GM19023 (cell line): Measurements from ENCODE around the gene ZSWIM3.
"Not testable (repeated sequence)": the region's sequence is repeated elsewhere in the genome, so short reads cannot be mapped to it uniquely, and the experiment has no call there.

Experiments used
- ATAC-seq: cut with Tn5 transposase; IDR thresholded peaks from one replicate; pipeline ENCODE4 v1.9.1; 2021; ENCODE audit warnings: mild to moderate bottlenecking, moderate library complexity; ENCODE audit not compliant: unreplicated experiment

The ZSWIM3 gene

DNA sequence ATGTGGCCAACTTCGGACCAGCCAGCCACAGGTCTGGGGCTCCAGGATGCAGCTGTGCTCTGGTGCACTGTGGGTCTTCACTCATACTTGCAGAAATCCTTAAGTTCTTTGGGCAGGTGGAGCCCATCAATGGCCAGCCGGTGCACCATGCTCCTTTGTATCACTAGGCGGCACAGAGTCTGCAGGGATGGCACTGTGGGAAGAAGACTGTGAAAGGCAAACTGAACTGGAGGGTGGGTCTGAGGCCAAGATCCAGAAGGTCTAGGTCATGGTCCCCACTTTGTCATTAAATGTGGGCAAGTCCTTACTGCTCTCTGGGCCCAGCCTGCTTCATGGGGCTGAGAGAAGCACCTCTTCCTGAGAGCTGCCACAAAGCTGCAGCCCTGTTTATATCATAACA lies 31.3 kb downstream of the ZSWIM3 start:
- ATAC-seq = no peak

DNA sequence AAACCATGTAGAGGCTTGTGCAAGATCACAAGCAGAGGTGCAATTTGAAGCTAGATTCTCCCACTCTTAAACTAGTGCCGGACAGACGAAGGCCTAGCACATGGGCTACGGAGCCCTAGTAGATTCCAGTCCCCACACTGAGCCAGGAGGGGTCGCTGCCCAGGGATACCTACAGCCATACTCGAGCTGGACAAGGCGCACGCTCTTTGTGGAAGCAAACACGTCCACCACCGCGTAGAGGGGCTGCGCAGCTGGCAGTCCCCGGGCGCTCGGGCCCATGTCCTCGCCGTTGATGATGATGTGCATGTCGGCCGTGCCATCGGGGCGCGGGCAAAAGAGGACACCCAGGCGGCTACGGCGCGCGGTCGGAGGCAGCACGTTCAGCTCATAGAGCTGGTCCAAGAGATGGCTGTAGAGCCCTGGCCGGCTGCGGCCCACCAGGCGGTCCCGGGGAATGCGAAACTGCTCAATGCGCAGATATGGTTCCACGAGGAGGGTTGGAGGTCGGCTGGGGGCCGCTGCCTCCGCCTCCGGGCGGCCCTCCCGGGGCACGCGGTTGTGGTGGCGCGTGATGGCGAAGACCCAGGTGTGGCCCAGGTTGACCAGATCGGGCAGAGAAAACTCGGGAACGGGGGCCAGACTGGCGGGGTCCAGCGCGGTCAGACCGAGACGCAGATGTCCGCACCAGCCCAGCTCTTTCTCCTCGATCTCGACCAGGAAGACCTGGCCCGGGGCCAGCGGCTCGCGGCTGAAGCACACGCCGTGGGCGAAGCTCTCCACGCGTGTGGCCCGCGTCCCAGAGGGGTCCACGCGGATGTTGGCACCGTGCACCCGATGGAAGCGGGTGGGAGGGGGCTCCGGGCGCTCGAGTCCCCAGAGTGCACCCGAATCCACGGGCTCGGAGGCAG lies 32.9 kb downstream of the ZSWIM3 start:
- peak; percentile 19 for ATAC-seq

DNA sequence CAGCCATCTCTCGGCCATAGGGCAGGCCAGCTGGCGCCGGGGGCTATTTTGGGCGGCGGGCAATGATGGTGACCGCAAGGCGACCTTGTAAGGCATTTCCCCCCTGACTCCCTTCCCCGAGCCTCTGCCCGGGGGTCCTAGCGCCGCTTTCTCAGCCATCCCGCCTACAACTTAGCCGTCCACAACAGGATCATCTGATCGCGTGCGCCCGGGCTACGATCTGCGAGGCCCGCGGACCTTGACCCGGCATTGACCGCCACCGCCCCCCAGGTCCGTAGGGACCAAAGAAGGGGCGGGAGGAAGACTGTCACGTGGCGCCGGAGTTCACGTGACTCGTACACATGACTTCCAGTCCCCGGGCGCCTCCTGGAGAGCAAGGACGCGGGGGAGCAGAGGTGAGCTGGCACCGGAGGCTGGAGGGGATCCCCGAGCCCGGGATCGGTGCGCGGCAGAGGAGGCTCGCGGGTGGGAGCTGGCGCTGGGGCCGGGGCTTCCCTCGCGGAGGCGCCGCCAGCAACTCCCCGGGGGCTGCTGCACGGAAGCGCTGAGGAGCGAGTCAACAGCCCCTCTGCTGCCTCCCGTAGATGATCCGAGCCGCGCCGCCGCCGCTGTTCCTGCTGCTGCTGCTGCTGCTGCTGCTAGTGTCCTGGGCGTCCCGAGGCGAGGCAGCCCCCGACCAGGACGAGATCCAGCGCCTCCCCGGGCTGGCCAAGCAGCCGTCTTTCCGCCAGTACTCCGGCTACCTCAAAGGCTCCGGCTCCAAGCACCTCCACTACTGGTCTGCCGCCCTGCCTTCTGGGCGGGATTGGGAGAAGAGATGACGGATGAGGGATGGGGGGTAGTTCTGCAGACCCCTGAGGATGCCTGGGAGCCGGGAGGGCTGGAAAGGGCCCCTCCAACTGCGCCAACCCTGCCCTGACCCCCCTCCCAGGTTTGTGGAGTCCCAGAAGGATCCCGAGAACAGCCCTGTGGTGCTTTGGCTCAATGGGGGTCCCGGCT lies 33.9 kb downstream of the ZSWIM3 start, which contains the start of the genes CTSA and NEURL2:
Gene CTSA, plus strand, starts transcription at position 351 of the 999 bp plus-strand sequence. Its CDS starts 234 bp downstream, at position 585.
Gene NEURL2, minus strand, starts transcription at position 224 of the 999 bp plus-strand sequence. Its CDS starts 217 bp downstream, at position 7.
- peak; percentile 76 for ATAC-seq

DNA sequence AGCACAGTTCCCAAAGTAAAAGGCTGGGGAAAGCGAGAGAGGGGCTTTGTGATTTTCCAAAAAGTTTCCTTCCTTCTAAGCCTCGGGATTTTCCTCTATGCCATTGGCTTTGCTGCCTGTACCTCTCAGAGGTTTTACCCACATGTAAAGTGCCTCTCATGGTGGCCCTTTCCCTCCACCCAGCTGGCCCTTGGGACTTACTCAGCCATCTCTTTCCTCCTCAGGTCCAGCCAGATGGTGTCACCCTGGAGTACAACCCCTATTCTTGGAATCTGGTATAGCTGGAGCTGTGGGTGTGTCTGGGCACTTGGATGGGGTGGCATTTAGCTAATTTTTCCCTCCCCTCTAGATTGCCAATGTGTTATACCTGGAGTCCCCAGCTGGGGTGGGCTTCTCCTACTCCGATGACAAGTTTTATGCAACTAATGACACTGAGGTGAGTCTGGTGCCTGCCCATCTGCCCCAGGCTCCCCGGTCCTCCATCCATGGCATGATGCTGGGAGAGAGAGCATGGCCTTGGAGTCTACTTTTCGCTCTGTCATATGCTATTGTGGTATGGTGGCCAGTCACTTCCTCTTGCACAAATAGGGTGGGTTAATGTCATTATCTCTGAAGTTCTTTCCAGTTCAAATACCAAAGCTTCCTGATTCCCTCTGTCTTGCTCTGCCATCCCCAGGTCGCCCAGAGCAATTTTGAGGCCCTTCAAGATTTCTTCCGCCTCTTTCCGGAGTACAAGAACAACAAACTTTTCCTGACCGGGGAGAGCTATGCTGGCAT lies 34.8 kb downstream of the ZSWIM3 start:
- ATAC-seq = no peak

DNA sequence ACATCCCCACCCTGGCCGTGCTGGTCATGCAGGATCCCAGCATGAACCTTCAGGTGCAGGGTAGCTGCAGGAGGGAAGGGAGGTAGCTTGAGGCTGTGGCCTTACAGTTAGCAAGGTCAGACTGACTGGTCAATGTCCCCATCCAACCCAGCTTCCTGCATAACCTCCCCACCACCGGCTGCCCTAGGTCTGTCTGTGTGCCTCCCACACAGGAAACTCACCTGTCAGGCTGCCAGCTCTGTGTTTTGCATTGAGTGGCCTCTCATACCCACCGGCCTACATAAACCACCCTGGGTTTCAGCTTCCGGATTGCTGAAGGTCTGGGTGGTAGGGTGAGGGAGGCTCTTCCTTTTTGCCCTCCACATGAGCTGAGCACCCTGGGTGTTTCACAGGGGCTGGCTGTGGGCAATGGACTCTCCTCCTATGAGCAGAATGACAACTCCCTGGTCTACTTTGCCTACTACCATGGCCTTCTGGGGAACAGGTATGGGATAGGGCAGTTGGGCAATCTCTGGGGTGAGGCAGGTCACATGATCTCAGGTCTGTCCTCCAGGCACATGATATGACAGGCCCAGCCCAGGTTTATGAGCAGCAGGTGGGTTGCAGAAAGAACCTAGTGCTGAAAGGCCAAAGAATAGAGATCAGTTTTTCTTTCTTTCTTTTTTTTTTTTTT lies 35.5 kb downstream of the ZSWIM3 start:
- ATAC-seq = no peak

DNA sequence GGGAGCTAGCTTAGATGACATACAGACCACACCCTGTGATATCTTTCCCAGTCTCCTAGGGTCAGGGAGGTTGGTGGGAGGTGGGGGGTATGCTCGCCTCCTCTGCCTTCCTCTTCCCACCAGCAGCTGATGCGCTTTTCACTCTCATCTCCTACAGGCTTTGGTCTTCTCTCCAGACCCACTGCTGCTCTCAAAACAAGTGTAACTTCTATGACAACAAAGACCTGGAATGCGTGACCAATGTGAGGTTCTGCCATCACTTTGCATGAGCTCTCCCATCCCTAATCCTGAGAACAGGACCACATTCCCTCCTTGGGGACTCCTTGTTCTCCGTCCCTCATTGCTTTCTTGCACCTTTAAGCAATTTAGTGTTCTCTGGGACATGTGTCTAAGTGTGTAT lies 36.4 kb downstream of the ZSWIM3 start:
- no peak for ATAC-seq

DNA sequence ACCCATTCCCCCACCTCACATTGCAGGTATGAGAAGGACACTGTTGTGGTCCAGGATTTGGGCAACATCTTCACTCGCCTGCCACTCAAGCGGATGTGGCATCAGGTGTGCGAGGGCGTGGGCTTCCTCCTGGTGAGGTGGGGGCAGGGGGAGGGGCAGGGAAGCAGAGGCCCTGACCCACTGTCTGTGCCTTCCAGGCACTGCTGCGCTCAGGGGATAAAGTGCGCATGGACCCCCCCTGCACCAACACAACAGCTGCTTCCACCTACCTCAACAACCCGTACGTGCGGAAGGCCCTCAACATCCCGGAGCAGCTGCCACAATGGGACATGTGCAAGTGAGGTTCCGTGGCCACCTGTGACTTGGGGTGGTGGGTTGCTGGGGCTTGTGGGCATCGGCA lies 37.4 kb downstream of the ZSWIM3 start:
- no peak for ATAC-seq

DNA sequence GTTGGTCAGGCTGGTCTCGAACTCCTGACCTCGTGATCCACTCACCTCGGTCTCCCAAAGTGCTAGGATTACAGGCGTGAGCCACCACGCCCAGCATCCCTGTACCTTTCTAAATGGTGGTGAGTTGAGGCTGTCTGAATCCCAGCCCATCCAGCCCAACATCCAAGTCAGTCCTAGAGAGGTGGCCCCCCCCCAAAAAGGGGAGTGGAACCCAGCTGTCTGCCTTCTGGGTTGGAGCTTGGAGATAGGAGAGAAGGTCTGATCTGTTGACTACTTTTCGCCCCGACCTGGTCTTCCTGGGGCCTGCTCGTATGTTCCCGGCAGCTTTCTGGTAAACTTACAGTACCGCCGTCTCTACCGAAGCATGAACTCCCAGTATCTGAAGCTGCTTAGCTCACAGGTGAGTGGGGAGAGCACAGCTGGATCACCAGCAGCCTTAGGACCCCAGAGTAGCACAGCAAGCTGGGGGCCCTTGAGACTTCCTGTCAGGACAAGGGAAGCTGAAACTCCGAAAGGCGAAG lies 39.3 kb downstream of the ZSWIM3 start:
- ATAC-seq = no peak

DNA sequence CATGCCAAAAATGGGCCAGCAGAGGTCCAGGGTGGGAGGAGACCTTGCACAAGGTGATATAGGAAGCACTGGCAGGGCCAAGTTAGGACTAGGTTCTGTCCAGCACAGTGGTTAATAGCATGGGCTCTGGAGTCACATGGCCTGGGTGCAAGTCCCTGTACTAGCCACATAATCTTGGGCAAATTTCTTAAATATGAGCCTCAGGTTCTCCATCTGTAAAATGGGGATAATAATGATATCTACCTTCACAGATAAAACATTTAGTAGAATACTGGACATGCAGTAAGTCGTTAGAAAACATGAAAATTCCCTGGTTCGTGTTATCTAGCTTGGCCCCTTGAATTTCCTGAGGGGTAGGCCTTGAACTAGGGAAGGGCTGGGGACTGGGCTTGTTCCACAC lies 39.9 kb downstream of the ZSWIM3 start:
- ATAC-seq = no peak

DNA sequence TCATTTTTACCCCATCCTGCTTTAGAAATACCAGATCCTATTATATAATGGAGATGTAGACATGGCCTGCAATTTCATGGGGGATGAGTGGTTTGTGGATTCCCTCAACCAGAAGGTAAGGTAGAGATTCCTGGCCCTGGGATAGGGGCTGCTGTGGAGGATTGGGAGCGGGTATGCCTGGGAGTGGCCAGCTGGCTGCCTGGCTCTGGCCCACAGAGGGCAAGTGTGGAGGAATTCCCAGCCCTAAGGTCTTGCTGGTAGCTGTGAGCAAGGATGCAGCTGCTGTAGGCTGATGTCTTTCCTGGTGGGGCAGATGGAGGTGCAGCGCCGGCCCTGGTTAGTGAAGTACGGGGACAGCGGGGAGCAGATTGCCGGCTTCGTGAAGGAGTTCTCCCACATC lies 40.3 kb downstream of the ZSWIM3 start:
- ATAC-seq = no peak

DNA sequence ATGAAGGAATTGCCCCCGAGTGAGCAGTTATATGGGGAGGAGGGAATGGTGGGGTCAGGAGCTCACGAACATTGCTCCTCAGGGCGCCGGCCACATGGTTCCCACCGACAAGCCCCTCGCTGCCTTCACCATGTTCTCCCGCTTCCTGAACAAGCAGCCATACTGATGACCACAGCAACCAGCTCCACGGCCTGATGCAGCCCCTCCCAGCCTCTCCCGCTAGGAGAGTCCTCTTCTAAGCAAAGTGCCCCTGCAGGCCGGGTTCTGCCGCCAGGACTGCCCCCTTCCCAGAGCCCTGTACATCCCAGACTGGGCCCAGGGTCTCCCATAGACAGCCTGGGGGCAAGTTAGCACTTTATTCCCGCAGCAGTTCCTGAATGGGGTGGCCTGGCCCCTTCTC lies 40.9 kb downstream of the ZSWIM3 start:
- no peak for ATAC-seq

DNA sequence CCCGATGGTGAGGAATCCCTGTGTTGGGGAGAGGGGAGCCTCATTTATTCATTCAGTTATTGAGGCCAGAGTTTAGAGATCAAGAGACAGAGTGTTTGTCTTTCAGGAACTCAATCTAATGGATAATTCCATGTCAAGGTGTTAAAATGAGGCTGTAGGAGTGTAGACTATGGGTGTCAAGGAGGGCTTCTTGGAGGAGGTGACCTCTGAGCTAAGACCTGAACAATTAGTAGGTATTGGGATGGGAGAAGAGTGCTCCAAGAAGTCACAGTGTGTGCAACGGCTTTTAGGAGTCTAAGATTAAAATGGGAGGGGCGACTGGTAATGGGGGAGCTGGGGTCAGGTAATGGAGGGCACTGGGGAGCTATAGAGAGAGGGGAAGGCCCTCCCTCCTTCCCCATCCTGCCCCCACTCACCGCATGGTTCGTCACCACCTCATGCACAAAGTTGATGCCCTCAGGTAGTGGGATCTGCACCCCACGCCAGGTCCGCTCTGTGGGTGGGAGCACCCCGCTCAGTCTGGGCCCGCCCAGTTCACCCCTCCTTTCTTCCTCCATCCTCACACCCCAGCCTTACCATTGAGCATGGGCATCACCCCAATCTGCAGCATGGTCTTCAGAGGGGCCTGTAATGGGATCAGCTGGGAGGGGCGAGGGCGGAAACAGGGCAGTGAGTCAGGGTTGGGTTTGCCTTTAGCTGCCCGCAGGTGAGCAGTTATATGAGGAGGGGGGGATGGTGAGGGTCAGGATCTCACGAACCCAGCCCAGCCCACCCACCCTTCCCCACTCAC lies 41.8 kb downstream of the ZSWIM3 start:
- no peak for ATAC-seq

DNA sequence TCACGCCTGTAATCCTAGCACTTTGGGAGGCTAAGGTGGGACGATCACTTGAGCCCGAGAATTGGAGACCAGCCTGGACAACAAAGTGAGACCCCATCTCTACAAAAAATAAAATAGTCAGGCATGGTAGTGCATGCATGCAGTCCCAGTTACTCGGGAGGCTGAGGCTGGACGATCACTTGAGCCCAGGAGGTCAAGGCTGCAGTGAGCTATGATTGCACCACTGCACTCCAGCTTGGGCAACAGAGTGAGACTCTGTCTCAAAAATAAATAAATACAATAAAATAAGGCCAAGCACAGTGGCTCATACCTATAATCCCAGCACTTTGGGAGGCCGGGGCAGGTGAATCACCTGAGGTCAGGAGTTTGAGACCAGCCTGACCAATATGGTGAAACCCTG lies 43.9 kb downstream of the ZSWIM3 start:
- not testable (repeated sequence) for ATAC-seq

DNA sequence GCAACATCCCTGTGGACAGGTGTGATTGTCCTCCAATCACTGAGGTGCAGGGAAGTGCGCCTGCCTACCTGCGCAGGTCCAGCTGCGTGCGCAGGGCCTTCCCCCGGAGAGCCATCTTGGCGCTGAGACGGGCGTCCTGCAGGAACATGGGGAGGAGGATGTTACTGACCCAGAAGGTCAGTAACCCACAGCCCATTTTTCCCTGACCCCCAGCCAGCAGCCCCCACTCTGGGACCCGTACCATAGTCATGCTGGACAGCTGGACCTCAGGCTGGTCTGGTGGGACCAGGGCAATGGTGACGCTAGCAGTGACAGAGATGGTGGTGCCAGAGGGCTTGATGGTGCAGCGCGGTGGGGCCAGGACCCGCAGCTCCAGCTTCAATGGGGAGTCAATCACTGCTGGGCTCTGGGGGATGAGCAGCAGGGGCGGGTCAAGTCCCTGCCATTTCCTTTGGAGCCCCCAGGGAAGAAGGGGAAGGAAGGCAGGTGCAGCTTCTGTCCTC lies 44.8 kb downstream of the ZSWIM3 start:
- ATAC-seq = no peak

DNA sequence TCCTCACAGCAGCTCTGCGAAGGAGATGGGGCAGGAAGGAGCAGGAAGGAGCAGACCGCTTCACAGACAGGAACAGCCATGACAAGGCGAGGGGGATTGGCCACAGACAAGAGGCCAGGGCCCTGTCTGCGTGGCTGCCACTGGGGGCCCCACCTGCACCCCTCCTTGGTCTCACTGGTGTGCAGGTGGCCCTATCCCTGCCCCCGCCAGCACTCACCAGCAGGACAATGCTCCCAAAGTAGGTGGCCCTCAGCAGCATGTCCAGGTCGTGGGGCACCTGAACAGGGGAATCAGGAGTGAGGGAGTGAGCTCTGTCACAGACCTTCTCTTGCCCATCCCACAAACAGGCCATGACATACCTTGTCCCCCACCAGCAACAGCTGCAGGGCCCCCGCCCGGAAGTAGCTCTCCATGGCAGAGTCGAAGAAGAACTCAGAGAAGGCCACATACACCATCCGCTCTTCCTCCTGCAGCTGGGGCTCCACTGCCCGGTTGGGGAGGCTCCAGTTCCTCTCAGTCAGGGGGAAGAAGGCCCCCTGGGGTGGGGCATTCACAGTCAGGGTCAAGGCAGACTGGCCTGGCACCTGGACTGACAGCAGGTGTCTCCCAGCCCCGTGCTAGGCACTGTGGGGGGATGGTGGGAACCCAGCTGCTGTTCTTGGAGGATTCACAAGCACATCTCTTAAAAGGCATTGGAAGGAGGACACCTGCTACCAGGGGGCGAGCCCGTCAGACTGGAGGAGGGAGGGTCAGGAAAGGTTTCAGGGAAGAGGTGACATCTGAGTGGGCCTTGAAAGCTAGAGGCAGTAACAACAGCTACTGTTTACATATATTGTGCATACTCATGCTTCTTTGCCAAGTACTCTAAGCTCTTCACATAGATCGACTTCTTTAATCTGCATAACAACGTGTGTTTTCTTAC lies 47.4 kb downstream of the ZSWIM3 start:
- ATAC-seq = no peak

DNA sequence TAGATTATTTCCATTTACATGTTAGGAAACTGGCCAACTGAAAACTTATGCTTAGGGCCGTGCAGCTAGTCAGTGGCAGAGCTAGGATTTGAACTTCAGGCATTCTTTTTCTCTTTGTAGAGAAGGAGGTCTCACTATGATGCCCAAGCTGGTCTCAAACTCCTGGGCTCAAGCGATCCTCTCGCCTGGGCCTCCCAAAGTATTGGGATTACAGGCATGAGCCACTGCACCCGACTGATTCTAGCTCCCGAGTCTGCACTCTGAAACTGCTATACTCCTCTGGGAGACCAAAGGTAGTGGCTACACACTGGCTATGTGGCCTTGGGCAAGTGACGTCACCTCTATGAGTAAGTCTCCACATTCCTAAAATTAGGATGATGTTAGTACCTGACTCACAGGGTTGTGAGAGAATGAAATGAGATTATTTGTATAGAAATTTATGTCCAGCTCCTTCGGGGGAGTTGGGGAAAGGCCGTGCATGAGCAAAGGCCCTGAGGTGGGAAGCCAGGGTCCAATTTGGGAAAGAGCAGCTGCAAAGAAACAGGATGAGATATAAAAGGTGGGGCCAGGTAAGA lies 48.2 kb downstream of the ZSWIM3 start:
- ATAC-seq = no peak

DNA sequence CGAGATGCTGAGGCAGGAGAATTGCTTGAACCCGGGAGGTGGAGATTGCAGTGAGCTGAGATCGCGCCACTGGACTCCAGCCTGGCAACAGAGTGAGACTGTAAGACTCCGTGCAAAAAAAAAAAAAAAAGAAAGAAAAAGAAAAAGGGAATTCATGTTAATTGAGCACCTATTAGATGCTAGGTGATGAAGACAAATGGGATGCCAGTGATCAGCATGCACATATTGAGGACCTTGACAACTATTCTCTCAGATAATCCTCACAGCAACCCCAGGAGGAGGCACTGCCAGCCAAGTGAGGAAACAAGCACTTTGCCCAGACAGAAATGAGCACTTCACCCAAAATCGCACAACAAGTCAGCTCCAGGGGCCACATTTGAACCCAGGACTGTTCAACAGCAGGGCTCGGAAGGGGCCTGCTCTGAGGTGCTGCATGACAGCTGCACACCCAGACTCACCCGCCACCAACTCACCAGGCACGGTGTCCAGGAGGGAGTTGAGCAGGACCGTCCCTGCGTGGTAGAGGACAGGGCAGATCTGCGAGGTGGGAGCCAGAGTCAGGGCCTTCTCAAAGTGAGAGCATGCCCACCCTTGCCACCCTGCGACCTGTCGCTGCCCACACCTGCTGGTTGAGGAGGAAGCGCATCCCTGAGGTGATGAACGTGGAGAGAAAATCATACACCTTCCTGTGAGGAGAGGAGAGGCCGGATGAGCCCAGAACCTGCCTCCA lies 50.0 kb downstream of the ZSWIM3 start:
- no peak for ATAC-seq
